ENCODE data around the gene CDKN2AIP.

DNA sequence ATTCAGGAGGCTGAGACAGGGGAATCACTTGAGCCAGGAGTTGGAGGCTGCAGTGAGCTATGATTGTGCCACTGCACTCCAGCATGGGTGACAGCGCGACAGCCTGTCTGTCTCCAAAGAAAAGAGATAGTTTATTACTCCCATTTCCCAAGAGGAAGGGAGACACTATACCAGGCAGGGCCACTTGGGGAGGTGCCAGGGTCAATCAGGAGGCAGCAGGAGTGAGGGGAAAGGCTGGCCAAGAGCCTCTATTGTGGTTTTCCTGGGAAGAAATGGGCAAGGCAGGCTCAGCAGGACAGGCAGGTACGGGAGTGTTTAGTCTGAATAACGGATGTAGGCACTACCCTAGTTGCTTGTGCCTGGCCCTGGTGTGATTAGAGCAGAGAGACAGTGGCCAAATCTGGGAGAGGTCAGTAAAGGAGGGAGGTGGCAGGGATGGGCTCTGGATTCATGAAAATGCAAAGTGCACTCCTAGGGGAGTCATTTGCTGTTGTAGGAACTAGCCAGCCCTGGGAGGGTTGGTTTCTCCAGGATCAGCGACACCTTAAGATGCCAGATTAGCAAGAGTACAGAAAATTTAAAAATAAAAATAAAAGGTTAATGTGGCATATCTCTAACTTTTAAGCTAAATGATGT, 20.2 kb upstream of the CDKN2AIP start:
- no peak for TF ChIP-seq POLR2A (IDR thresholded peaks at IDR 0.05; ENCODE audit: borderline replicate concordance, extremely low read depth, insufficient read depth, insufficient read length)
- TF ChIP-seq, protein P1, sequence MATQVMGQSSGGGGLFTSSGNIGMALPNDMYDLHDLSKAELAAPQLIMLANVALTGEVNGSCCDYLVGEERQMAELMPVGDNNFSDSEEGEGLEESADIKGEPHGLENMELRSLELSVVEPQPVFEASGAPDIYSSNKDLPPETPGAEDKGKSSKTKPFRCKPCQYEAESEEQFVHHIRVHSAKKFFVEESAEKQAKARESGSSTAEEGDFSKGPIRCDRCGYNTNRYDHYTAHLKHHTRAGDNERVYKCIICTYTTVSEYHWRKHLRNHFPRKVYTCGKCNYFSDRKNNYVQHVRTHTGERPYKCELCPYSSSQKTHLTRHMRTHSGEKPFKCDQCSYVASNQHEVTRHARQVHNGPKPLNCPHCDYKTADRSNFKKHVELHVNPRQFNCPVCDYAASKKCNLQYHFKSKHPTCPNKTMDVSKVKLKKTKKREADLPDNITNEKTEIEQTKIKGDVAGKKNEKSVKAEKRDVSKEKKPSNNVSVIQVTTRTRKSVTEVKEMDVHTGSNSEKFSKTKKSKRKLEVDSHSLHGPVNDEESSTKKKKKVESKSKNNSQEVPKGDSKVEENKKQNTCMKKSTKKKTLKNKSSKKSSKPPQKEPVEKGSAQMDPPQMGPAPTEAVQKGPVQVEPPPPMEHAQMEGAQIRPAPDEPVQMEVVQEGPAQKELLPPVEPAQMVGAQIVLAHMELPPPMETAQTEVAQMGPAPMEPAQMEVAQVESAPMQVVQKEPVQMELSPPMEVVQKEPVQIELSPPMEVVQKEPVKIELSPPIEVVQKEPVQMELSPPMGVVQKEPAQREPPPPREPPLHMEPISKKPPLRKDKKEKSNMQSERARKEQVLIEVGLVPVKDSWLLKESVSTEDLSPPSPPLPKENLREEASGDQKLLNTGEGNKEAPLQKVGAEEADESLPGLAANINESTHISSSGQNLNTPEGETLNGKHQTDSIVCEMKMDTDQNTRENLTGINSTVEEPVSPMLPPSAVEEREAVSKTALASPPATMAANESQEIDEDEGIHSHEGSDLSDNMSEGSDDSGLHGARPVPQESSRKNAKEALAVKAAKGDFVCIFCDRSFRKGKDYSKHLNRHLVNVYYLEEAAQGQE (IDR thresholded peaks at IDR 0.05; ENCODE audit: low read depth) = no peak
- no peak for TF ChIP-seq CTCF (IDR thresholded peaks at IDR 0.05 in 2 of 3, conservative IDR thresholded peaks at IDR 0.05 in 1 of 3; ENCODE audit: borderline replicate concordance in 1 of 3, insufficient read depth in 1 of 3, low read depth in 2 of 3, low read length in 2 of 3)
- no peak for TF ChIP-seq EZH2 (IDR thresholded peaks at IDR 0.05)
